Adrenal gland (tissue), 12 donors: ENCODE measurements around the gene KCTD20. TPM values are rescaled to one million over a fixed set of nuclear protein-coding genes. Genes with fewer than 3 reads are reported as not detected.

Experiments used
- DNase-seq, 7 donors: peaks; one replicate each; pipeline ENCODE4 v3.0.0-alpha.2; 2019 to 2020
- H3K27ac ChIP-seq, 5 donors: fragments of 200-600 bp; sonication (generic) in 4 of 5; 1 replicate in 3 of 5; 2 replicates in 2 of 5; pipeline versions ENCODE4 v1.5.1 to v1.8.0; 2016 to 2020; ENCODE audit warnings: mild to moderate bottlenecking in 1 of 5
- H3K27me3 ChIP-seq: fragments of 200-600 bp; 2 replicates; pipeline ENCODE4 v1.8.0; 2021
- H3K36me3 ChIP-seq, 2 donors: fragments of 200-600 bp; replicated peaks in 1 of 2; 1 replicate in 1 of 2; 2 replicates in 1 of 2; pipeline versions ENCODE4 v1.5.1 to v1.8.0; 2018 to 2022
- H3K4me1 ChIP-seq, 2 donors: fragments of 200-600 bp; replicated peaks in 1 of 2; 1 replicate in 1 of 2; 2 replicates in 1 of 2; pipeline versions ENCODE4 v1.5.1 to v1.8.0; 2018 to 2021
- H3K4me3 ChIP-seq, 4 donors: fragments of 200-600 bp; sonication (generic) in 3 of 4; one replicate each; pipeline ENCODE4 v1.5.1; 2016 to 2018
- H3K9me3 ChIP-seq, 3 donors: fragments of 200-600 bp; sonication (generic) in 1 of 3; replicated peaks in 1 of 3; 1 replicate in 2 of 3; 2 replicates in 1 of 3; pipeline versions ENCODE4 v1.5.1 to v1.8.0; 2016 to 2021
- POLR2A ChIP-seq, 2 donors: fragments of 450-650 bp; IDR thresholded peaks; one replicate each; pipeline ENCODE4 v1.6.1; 2017; ENCODE audit warnings: antibody characterized with exemption in 2 of 2, mild to moderate bottlenecking in 2 of 2, moderate library complexity in 1 of 2
- WGBS, 4 donors: extraction: QIAGEN DNeasy Blood & Tissue Kit in 2 of 4; methylation state at CpG; one replicate each; pipeline versions ENCODE4 v1.1.5 to v1.1.7; 2013 to 2017; 5-methylcytosine and 5-hydroxymethylcytosine counted together
- intact Hi-C, 2 donors: fragments of 100-400 bp; cut with DNase I; formaldehyde crosslinking; loops; one replicate each; pipeline versions ENCODE4 v1.14.1 to v1.15.0; 2022 to 2023
- polyA plus RNA-seq, 3 donors: library from polyadenylated mRNA; stranded (reverse); fragments of 200-250 nt in 2 of 3; fragments of 350-450 nt in 1 of 3; fragmentation: Illumina TruSeq in 1 of 3; extraction: RNeasy Lipid Tissue Mini Kit (QIAGEN cat#74804) in 1 of 3; gene quantifications; one replicate each; pipeline ENCODE4 v1.2.3, GENCODE V29; 2013 to 2014
- total RNA-seq, 9 donors: library from RNA; depleted of rRNA in 4 of 9; stranded (reverse); fragments of >200 nt in 4 of 9; fragments of 120-200 nt in 1 of 9; fragmentation: NEBNext Ultra II Directional in 1 of 9; extraction: Animal tissue kit (Norgen Biotek cat#: 25700) in 1 of 9; gene quantifications; one replicate each; pipeline versions ENCODE4 v1.1.0 to v1.2.4, GENCODE V29; 2013 to 2023
- TF ChIP-seq, protein P1 (sequence below), 6 experiments: fragments of 450-650 bp in 4 of 6; fragments of 200-600 bp in 2 of 6; sonication (generic) in 1 of 6; IDR thresholded peaks; 1 replicate in 5 of 6; 2 replicates in 1 of 6; pipeline versions ENCODE4 v1.5.1 to v1.8.0; 2016 to 2021; ENCODE audit warnings: antibody characterized with exemption in 6 of 6, mild to moderate bottlenecking in 2 of 6, moderate library complexity in 1 of 6
- donor health status: healthy with polysubstance abuse.
- donor health status: Bipolar disorder and iron deficiency.
- donor health status: DM: yes; HTN: yes; CAD: no.
- donor health status: DM: no; HTN: no; CAD: no.
- donor health status: DM: no; HTN: no; CAD: no.
- donor health status: DM: yes; HTN: yes; CAD: no.

KCTD20 gene
- total and polyA plus RNA-seq, 12 donors: 15.3 to 78.0 (median 54.4) TPM

DNA sequence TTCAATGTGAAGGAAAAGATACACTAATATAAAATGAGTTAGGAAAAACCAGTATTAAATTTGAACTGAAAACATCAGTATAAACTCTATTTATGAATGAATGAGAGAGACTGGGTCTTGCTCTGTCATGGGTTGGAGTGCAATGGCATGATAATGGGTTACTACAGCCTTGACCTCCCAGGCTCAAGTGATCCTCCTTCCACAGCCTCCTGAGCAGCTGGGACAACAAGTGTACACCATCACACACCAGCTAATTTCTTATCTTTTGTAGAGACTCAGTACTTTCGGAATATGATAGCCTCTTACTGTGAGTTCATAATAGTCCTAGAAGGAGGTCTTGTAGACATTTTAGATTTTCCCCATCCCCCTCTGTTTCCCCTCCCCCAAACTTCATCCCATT lies 21.4 kb downstream of the KCTD20 start:
- 88 to 93% (median 89%) methylated on average over 1 of the region's 1 CpG for WGBS, 4 donors
- intact Hi-C loops: no loop called here
- no peaks in the 10 kb centered on the region for H3K27me3 ChIP-seq
- no peak overlapping the region for H3K4me3 ChIP-seq
- H3K9me3 ChIP-seq: no peaks in the 10 kb centered on the region
- no peaks in the 10 kb centered on the region for H3K36me3 ChIP-seq
- peaks cover 12 to 18% of the 10 kb centered on the region in 2 donors for H3K4me1 ChIP-seq
- no peak for TF ChIP-seq POLR2A (IDR thresholded peaks at IDR 0.05)
- TF ChIP-seq, protein P1, sequence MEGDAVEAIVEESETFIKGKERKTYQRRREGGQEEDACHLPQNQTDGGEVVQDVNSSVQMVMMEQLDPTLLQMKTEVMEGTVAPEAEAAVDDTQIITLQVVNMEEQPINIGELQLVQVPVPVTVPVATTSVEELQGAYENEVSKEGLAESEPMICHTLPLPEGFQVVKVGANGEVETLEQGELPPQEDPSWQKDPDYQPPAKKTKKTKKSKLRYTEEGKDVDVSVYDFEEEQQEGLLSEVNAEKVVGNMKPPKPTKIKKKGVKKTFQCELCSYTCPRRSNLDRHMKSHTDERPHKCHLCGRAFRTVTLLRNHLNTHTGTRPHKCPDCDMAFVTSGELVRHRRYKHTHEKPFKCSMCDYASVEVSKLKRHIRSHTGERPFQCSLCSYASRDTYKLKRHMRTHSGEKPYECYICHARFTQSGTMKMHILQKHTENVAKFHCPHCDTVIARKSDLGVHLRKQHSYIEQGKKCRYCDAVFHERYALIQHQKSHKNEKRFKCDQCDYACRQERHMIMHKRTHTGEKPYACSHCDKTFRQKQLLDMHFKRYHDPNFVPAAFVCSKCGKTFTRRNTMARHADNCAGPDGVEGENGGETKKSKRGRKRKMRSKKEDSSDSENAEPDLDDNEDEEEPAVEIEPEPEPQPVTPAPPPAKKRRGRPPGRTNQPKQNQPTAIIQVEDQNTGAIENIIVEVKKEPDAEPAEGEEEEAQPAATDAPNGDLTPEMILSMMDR (IDR thresholded peaks at IDR 0.05): no peak
- no peak overlapping the region for H3K27ac ChIP-seq
- DNase-seq: no peak

GRCh38 chr6:36467625-36468024 lies 24.8 kb downstream of the KCTD20 start:
- TF ChIP-seq, protein P1 (IDR thresholded peaks at IDR 0.05): no peak
- Histone ChIP-seq H3K4me1 (peaks cover 0 to 5% of the 10 kb centered on the region in 2 donors), H3K4me3 (no peak overlapping the region), H3K27ac (no peak overlapping the region), H3K27me3 (no peaks in the 10 kb centered on the region), H3K9me3 (no peaks in the 10 kb centered on the region), H3K36me3 (peaks cover 0 to 28% of the 10 kb centered on the region in 2 donors)
- intact Hi-C loops: no loop called here
- DNase-seq: no peak
- 99 to 100% (median 99%) methylated on average over 3 of the region's 3 CpGs for WGBS, 4 donors

GRCh38 chr6:36469148-36469661 lies 26.4 kb downstream of the KCTD20 start:
- 75 to 91% (median 91%) methylated on average over 6 of the region's 6 CpGs for WGBS, 4 donors
- H3K36me3 ChIP-seq: peaks cover 0 to 39% of the 10 kb centered on the region in 2 donors
- no peak for TF ChIP-seq POLR2A (IDR thresholded peaks at IDR 0.05)
- TF ChIP-seq, protein P1 (IDR thresholded peaks at IDR 0.05): no peak
- no peaks in the 10 kb centered on the region for H3K9me3 ChIP-seq
- no peaks in the 10 kb centered on the region for H3K27me3 ChIP-seq
- no peak for DNase-seq
- no peaks in the 10 kb centered on the region for H3K4me1 ChIP-seq
- intact Hi-C loops: no loop called here
- H3K4me3 ChIP-seq: no peak overlapping the region
- H3K27ac ChIP-seq: no peak overlapping the region

- H3K4me3 ChIP-seq: no peak overlapping the region
- no peaks in the 10 kb centered on the region for H3K4me1 ChIP-seq
- no peak for DNase-seq
- H3K27ac ChIP-seq: no peak overlapping the region
- peaks cover 0 to 39% of the 10 kb centered on the region in 2 donors for H3K36me3 ChIP-seq
- H3K9me3 ChIP-seq: no peaks in the 10 kb centered on the region
- TF ChIP-seq, protein P1 (IDR thresholded peaks at IDR 0.05): no peak
- no peak for TF ChIP-seq POLR2A (IDR thresholded peaks at IDR 0.05)
- 80 to 90% (median 85%) methylated on average over 3 of the region's 3 CpGs for WGBS, 4 donors
- H3K27me3 ChIP-seq: no peaks in the 10 kb centered on the region
- intact Hi-C loops: no loop called here
These were observed 27.1 kb downstream of the KCTD20 start for GRCh38 chr6:36469946-36470345.
